ENCODE results near the gene GTF3C2. TPM values are rescaled to one million over a fixed set of nuclear protein-coding genes. Genes with fewer than 3 reads are reported as not detected.
A peak's percentile ranks its signal among the peaks of the same experiment; 100 is the strongest.

Gene GTF3C2
- polyA plus RNA-seq, 2 of the 4 experiments (the other 2 are of a cell fraction): 75.4 to 101 TPM

DNA sequence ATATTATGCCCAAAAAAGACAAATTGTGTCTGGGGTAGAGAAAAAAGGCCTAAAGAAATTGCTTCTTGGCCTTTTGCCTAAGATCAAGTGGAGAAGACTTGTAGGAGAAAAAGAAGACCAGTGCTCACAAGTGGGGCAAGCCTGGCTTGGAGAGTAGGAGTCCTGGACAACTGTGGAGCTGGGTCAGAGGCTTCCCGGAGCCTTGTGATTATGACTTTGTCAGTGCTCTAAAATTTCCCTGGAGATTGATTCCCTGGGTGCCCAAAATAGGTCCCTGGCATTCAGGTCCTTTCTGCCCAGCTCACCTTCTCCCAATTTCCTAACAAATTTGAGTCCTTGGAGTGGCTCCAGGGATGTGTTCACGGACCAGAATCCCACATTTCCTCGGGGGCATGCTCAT, 75.1 kb downstream of the GTF3C2 start:
- DNase-seq (ENCODE audit: low read depth in 1 of 2, low spot score in 1 of 2) (no peak), FAIRE-seq (no peak), ATAC-seq (no peak)
- 82% methylated on average over 3 of the region's 3 CpGs for WGBS (ENCODE audit: missing lambda C conversion rate)
- H3K9me3 ChIP-seq: no peaks in the 10 kb centered on the region
- no peak for TF ChIP-seq RNF2 (IDR thresholded peaks at IDR 0.05; ENCODE audit: borderline replicate concordance, low read depth)
- no peak for TF ChIP-seq SREBF2 (IDR thresholded peaks at IDR 0.05)
- no peak for TF ChIP-seq BHLHE40 (IDR thresholded peaks at IDR 0.05; ENCODE audit: low read depth, low read length)
- TF ChIP-seq SMC3 (IDR thresholded peaks at IDR 0.05): no peak
- TF ChIP-seq POLR2AphosphoS2 (conservative IDR thresholded peaks at IDR 0.05; ENCODE audit: low read length): no peak
- TF ChIP-seq, protein P1, sequence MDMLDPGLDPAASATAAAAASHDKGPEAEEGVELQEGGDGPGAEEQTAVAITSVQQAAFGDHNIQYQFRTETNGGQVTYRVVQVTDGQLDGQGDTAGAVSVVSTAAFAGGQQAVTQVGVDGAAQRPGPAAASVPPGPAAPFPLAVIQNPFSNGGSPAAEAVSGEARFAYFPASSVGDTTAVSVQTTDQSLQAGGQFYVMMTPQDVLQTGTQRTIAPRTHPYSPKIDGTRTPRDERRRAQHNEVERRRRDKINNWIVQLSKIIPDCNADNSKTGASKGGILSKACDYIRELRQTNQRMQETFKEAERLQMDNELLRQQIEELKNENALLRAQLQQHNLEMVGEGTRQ (IDR thresholded peaks at IDR 0.05): no peak
- TF ChIP-seq, protein P2, sequence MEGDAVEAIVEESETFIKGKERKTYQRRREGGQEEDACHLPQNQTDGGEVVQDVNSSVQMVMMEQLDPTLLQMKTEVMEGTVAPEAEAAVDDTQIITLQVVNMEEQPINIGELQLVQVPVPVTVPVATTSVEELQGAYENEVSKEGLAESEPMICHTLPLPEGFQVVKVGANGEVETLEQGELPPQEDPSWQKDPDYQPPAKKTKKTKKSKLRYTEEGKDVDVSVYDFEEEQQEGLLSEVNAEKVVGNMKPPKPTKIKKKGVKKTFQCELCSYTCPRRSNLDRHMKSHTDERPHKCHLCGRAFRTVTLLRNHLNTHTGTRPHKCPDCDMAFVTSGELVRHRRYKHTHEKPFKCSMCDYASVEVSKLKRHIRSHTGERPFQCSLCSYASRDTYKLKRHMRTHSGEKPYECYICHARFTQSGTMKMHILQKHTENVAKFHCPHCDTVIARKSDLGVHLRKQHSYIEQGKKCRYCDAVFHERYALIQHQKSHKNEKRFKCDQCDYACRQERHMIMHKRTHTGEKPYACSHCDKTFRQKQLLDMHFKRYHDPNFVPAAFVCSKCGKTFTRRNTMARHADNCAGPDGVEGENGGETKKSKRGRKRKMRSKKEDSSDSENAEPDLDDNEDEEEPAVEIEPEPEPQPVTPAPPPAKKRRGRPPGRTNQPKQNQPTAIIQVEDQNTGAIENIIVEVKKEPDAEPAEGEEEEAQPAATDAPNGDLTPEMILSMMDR (IDR thresholded peaks at IDR 0.05): no peak
- TF ChIP-seq RFX5 (IDR thresholded peaks at IDR 0.05): no peak
- no peak for TF ChIP-seq PHF8 (IDR thresholded peaks at IDR 0.05; ENCODE audit: borderline replicate concordance, low read depth)
- TF ChIP-seq, protein P3, sequence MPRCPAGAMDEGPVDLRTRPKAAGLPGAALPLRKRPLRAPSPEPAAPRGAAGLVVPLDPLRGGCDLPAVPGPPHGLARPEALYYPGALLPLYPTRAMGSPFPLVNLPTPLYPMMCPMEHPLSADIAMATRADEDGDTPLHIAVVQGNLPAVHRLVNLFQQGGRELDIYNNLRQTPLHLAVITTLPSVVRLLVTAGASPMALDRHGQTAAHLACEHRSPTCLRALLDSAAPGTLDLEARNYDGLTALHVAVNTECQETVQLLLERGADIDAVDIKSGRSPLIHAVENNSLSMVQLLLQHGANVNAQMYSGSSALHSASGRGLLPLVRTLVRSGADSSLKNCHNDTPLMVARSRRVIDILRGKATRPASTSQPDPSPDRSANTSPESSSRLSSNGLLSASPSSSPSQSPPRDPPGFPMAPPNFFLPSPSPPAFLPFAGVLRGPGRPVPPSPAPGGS (IDR thresholded peaks at IDR 0.05): no peak
- TF ChIP-seq GATA3 (IDR thresholded peaks at IDR 0.05; ENCODE audit: borderline replicate concordance): no peak
- TF ChIP-seq FOXS1 (CRISPR knock-in tag; IDR thresholded peaks at IDR 0.05): no peak
- no peak for TF ChIP-seq NPAS2 (CRISPR knock-in tag; IDR thresholded peaks at IDR 0.05; ENCODE audit: borderline replicate concordance)
- TF ChIP-seq EHMT2 (IDR thresholded peaks at IDR 0.05; ENCODE audit: low read depth): no peak
- no peak for TF ChIP-seq KDM5A (IDR thresholded peaks at IDR 0.05)
- TF ChIP-seq, protein P4, sequence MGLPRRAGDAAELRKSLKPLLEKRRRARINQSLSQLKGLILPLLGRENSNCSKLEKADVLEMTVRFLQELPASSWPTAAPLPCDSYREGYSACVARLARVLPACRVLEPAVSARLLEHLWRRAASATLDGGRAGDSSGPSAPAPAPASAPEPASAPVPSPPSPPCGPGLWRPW (IDR thresholded peaks at IDR 0.05): no peak
- no peak for TF ChIP-seq CEBPB (IDR thresholded peaks at IDR 0.05)
- TF ChIP-seq, protein P5, sequence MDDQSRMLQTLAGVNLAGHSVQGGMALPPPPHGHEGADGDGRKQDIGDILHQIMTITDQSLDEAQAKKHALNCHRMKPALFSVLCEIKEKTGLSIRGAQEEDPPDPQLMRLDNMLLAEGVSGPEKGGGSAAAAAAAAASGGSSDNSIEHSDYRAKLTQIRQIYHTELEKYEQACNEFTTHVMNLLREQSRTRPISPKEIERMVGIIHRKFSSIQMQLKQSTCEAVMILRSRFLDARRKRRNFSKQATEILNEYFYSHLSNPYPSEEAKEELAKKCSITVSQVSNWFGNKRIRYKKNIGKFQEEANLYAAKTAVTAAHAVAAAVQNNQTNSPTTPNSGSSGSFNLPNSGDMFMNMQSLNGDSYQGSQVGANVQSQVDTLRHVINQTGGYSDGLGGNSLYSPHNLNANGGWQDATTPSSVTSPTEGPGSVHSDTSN (IDR thresholded peaks at IDR 0.05): no peak
- no peak for TF ChIP-seq FOSL2 (IDR thresholded peaks at IDR 0.05)
- no peak for TF ChIP-seq FOSL2 (CRISPR knock-in tag; IDR thresholded peaks at IDR 0.05)
- TF ChIP-seq, protein P6, sequence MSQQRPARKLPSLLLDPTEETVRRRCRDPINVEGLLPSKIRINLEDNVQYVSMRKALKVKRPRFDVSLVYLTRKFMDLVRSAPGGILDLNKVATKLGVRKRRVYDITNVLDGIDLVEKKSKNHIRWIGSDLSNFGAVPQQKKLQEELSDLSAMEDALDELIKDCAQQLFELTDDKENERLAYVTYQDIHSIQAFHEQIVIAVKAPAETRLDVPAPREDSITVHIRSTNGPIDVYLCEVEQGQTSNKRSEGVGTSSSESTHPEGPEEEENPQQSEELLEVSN (IDR thresholded peaks at IDR 0.05; ENCODE audit: borderline replicate concordance, low read depth): no peak
- H3K27ac ChIP-seq: peak overlapping the region in 1 of 2 experiments; percentile 75; a peak in 4 of 6 replicates
- H3K4me1 ChIP-seq: peaks cover 26% of the 10 kb centered on the region
- no peak overlapping the region for H3K4me2 ChIP-seq
- ChIA-PET CTCF (interaction anchor here (0.7 to 12.1 kb wide), 28 partner anchors 14 to 435 kb away, joined by 3 to 394 read pairs (median 8); partner anchors contain the start of genes ABHD1, KHK, SLC30A3 and TCF23), POLR2A (no interaction called here)
- no peak overlapping the region for H3K4me3 ChIP-seq

DNA sequence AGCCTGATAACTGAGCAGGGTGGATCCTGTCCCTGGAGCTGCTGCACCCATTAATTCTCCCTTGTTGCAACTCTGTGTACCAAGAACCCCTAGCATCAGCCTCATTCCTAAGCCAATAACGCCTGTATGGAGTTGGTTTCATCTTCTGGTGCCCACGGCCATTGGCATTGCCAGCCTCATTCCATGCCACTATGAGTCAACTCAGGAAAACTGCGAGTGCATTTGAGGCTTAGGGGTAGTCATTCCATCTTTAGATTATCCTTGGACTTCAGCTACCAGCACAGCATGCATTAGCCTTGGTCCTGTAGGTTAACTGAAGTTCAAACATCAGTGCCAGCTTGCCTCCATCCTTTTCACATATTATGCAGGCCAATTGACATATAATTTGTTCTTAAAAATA, 75.7 kb downstream of the GTF3C2 start:
- peak in 1 of 2 experiments; percentile 22; a peak in 3 of 6 replicates for ATAC-seq
- 52% methylated on average over 3 of the region's 3 CpGs for WGBS (ENCODE audit: missing lambda C conversion rate)
- Histone ChIP-seq H3K9me3 (no peaks in the 10 kb centered on the region), H3K4me2 (no peak overlapping the region), H3K4me1 (peaks cover 26% of the 10 kb centered on the region), H3K4me3 (no peak overlapping the region), H3K27ac (peak overlapping the region in 1 of 2 experiments; percentile 1; a peak in 1 of 6 replicates)
- ChIA-PET CTCF (interaction anchor here (0.6 to 12.1 kb wide), 33 partner anchors 13 to 434 kb away, joined by 3 to 394 read pairs (median 9); partner anchors contain the start of genes ABHD1, AGBL5, KHK and SLC30A3), POLR2A (interaction anchor here (2.0 kb wide), 1 partner anchor 69 kb away, joined by 6 read pairs; the partner anchor contains the start of genes ATRAID and SLC5A6)
- no peak for FAIRE-seq
- DNase-seq (ENCODE audit: low read depth in 1 of 2, low spot score in 1 of 2): no peak
- TF ChIP-seq, protein P6 (IDR thresholded peaks at IDR 0.05; ENCODE audit: borderline replicate concordance, low read depth): no peak
- TF ChIP-seq, protein P5 (IDR thresholded peaks at IDR 0.05): no peak
- TF ChIP-seq NPAS2 (CRISPR knock-in tag; IDR thresholded peaks at IDR 0.05; ENCODE audit: borderline replicate concordance) (no peak), SREBF2 (IDR thresholded peaks at IDR 0.05) (no peak), POLR2AphosphoS2 (conservative IDR thresholded peaks at IDR 0.05; ENCODE audit: low read length) (no peak)
- TF ChIP-seq, protein P7, sequence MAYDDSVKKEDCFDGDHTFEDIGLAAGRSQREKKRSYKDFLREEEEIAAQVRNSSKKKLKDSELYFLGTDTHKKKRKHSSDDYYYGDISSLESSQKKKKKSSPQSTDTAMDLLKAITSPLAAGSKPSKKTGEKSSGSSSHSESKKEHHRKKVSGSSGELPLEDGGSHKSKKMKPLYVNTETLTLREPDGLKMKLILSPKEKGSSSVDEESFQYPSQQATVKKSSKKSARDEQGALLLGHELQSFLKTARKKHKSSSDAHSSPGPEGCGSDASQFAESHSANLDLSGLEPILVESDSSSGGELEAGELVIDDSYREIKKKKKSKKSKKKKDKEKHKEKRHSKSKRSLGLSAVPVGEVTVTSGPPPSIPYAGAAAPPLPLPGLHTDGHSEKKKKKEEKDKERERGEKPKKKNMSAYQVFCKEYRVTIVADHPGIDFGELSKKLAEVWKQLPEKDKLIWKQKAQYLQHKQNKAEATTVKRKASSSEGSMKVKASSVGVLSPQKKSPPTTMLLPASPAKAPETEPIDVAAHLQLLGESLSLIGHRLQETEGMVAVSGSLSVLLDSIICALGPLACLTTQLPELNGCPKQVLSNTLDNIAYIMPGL (CRISPR knock-in tag; IDR thresholded peaks at IDR 0.05; ENCODE audit: borderline replicate concordance): no peak
- TF ChIP-seq, protein P8, sequence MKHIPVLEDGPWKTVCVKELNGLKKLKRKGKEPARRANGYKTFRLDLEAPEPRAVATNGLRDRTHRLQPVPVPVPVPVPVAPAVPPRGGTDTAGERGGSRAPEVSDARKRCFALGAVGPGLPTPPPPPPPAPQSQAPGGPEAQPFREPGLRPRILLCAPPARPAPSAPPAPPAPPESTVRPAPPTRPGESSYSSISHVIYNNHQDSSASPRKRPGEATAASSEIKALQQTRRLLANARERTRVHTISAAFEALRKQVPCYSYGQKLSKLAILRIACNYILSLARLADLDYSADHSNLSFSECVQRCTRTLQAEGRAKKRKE (CRISPR knock-in tag; IDR thresholded peaks at IDR 0.05; ENCODE audit: low read depth): no peak

Data from A549 (cell line).